CD8-positive, alpha-beta memory T cell (primary cell): Measurements from ENCODE around the gene MAOB. TPM values are rescaled to one million over a fixed set of nuclear protein-coding genes. Genes with fewer than 3 reads are reported as not detected.
"Not testable (repeated sequence)": the region's sequence is repeated elsewhere in the genome, so short reads cannot be mapped to it uniquely, and the experiment has no call there.

Source experiments
- CTCF ChIA-PET: fragments of 350-600 bp; sonication (Branson Sonifier 250); formaldehyde crosslinking; loops from one replicate; lab custom pipeline; 2021; ENCODE audit warnings: antibody characterized with exemption; lab: Charles Lee
- POLR2A ChIA-PET: fragments of 350-600 bp; sonication (Branson Sonifier 250); formaldehyde crosslinking; loops from one replicate; lab custom pipeline; 2021; ENCODE audit warnings: antibody characterized with exemption; lab: Charles Lee
- DNase-seq, 5 donors: peaks; one replicate each; pipeline versions ENCODE4 v3.0.0 to v3.0.0-alpha.2; 2020 to 2022; ENCODE audit warnings: mixed read lengths in 1 of 5
- H3K27ac ChIP-seq: one replicate; pipeline ENCODE4 v1.7.0; 2013; ENCODE audit warnings: low read depth, mild to moderate bottlenecking, low read length, moderate library complexity
- H3K27me3 ChIP-seq: 2 replicates; pipeline ENCODE4 v1.7.0; 2013; ENCODE audit warnings: low read length, mild to moderate bottlenecking; ENCODE audit not compliant: insufficient read depth, poor library complexity, severe bottlenecking
- H3K36me3 ChIP-seq: 2 replicates; pipeline ENCODE4 v1.7.0; 2013; ENCODE audit warnings: mild to moderate bottlenecking, low read length, moderate library complexity; ENCODE audit not compliant: insufficient read depth
- H3K4me1 ChIP-seq: 2 replicates; pipeline ENCODE4 v1.7.0; 2013; ENCODE audit warnings: mild to moderate bottlenecking, low read length, moderate library complexity; ENCODE audit not compliant: insufficient read depth
- H3K4me3 ChIP-seq: 2 replicates; pipeline ENCODE4 v1.7.0; 2013; ENCODE audit warnings: mild to moderate bottlenecking, low read length
- H3K9me3 ChIP-seq: 2 replicates; pipeline ENCODE4 v1.7.0; 2013; ENCODE audit warnings: mild to moderate bottlenecking, low read length
- H3K27ac Mint-ChIP-seq, 8 donors: one replicate each; pipeline ENCODE4 v1.8.0; 2020 to 2021; ENCODE audit warnings: mixed read lengths in 8 of 8, mild to moderate bottlenecking in 6 of 8, inconsistent platforms in 3 of 8, moderate library complexity in 3 of 8
- H3K27me3 Mint-ChIP-seq, 2 donors: one replicate each; pipeline ENCODE4 v1.8.0; 2020 to 2021; ENCODE audit warnings: mixed read lengths in 2 of 2, mild to moderate bottlenecking in 1 of 2, moderate library complexity in 1 of 2
- H3K36me3 Mint-ChIP-seq, 3 donors: one replicate each; pipeline ENCODE4 v1.8.0; 2020 to 2021; ENCODE audit warnings: mixed read lengths in 3 of 3, inconsistent platforms in 1 of 3, mild to moderate bottlenecking in 1 of 3
- H3K4me1 Mint-ChIP-seq, 3 donors: one replicate each; pipeline ENCODE4 v1.8.0; 2020 to 2021; ENCODE audit warnings: mixed read lengths in 3 of 3, inconsistent platforms in 1 of 3, mild to moderate bottlenecking in 1 of 3
- H3K4me3 Mint-ChIP-seq, 7 donors: one replicate each; pipeline ENCODE4 v1.8.0; 2020 to 2021; ENCODE audit warnings: mixed read lengths in 7 of 7, mild to moderate bottlenecking in 6 of 7, moderate library complexity in 4 of 7, inconsistent platforms in 2 of 7
- H3K9me3 Mint-ChIP-seq, 5 donors: one replicate each; pipeline ENCODE4 v1.8.0; 2020 to 2022; ENCODE audit warnings: mixed read lengths in 5 of 5, mild to moderate bottlenecking in 3 of 5, moderate library complexity in 2 of 5, inconsistent platforms in 1 of 5
- polyA plus RNA-seq: library from polyadenylated mRNA; unstranded; fragments of 300-500 nt; fragmentation: Illumina TruSeq; gene quantifications from one replicate; pipeline ENCODE4 v1.2.3, GENCODE V29; 2021
- total RNA-seq, 2 experiments: library from RNA; stranded (reverse); gene quantifications; one replicate each; pipeline ENCODE4 v1.2.3, GENCODE V29; 2021

The MAOB gene
- total and polyA plus RNA-seq, 3 experiments from 2014 or later, result 0.43 TPM; not detected in 2

- H3K27me3 Mint-ChIP-seq, result peaks cover 4 to 13% of the 10 kb centered on the region in 2 donors
- Histone ChIP-seq H3K4me1 (no peaks in the 10 kb centered on the region), H3K36me3 (no peaks in the 10 kb centered on the region), H3K27ac (no peak overlapping the region), H3K4me3 (no peak overlapping the region), H3K9me3 (no peaks in the 10 kb centered on the region), H3K27me3 (no peaks in the 10 kb centered on the region)
- H3K9me3 Mint-ChIP-seq, result no peaks in the 10 kb centered on the region
- no peak overlapping the region for H3K27ac Mint-ChIP-seq
- DNase-seq, result no peak
- no peaks in the 10 kb centered on the region for H3K36me3 Mint-ChIP-seq
- no peak overlapping the region for H3K4me3 Mint-ChIP-seq
- POLR2A ChIA-PET, result no interaction called here
- peaks cover 0 to 3% (median 0%) of the 10 kb centered on the region in 3 donors for H3K4me1 Mint-ChIP-seq
- CTCF ChIA-PET, result no interaction called here
Measured at GRCh38 chrX:43728966-43729365, 153.3 kb downstream of the MAOB start.

- no peak for DNase-seq
- POLR2A ChIA-PET, result no interaction called here
Measured at GRCh38 chrX:43728002-43728401, 154.2 kb downstream of the MAOB start.

GRCh38 chrX:43727254-43727653 is 155.0 kb downstream of the MAOB start:
- H3K4me1 ChIP-seq, H3K27me3 ChIP-seq, CTCF ChIA-PET, POLR2A ChIA-PET, H3K4me3 ChIP-seq, H3K27ac ChIP-seq, H3K36me3 Mint-ChIP-seq, DNase-seq, H3K27ac Mint-ChIP-seq, H3K4me3 Mint-ChIP-seq, H3K9me3 Mint-ChIP-seq, H3K36me3 ChIP-seq, H3K9me3 ChIP-seq, H3K4me1 Mint-ChIP-seq: not testable (repeated sequence)
- peaks cover 4 to 13% of the 10 kb centered on the region in 2 donors for H3K27me3 Mint-ChIP-seq

More at GRCh38 chrX:43728002-43728401, 154.2 kb downstream of the MAOB start:
- CTCF ChIA-PET, result no interaction called here
- Mint-ChIP-seq H3K36me3 (no peaks in the 10 kb centered on the region), H3K27me3 (peaks cover 4 to 13% of the 10 kb centered on the region in 2 donors), H3K9me3 (peaks cover 0 to 2% (median 0%) of the 10 kb centered on the region in 5 donors), H3K4me1 (peaks cover 0 to 3% (median 0%) of the 10 kb centered on the region in 3 donors), H3K4me3 (no peak overlapping the region), H3K27ac (no peak overlapping the region)
- no peaks in the 10 kb centered on the region for H3K36me3 ChIP-seq
- no peaks in the 10 kb centered on the region for H3K9me3 ChIP-seq
- no peaks in the 10 kb centered on the region for H3K4me1 ChIP-seq
- H3K27ac ChIP-seq, result no peak overlapping the region
- H3K27me3 ChIP-seq, result no peaks in the 10 kb centered on the region
- no peak overlapping the region for H3K4me3 ChIP-seq

DNA sequence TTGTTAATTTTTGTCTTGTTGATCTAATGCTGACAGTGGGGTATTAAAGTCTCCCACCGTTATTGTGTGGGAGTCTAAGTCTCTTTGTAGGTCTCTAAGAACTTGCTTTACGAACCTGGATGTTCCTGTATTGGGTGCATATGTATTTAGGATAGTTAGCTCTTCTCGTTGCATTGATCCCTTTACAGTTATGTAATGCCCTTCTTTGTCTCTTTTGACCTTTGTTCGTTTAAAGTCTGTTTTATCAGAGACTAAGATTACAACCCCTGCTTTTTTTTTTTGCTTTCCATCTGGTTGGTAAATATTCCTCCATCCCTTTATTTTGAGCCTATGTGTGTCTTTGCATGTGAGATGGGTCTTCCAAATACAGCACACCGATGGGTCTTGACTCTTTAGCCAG is 157.0 kb downstream of the MAOB start:
- H3K27me3 ChIP-seq, H3K36me3 ChIP-seq, H3K4me3 ChIP-seq, H3K4me3 Mint-ChIP-seq, H3K9me3 ChIP-seq, H3K4me1 ChIP-seq, POLR2A ChIA-PET, H3K36me3 Mint-ChIP-seq, H3K27ac Mint-ChIP-seq, H3K27ac ChIP-seq, H3K27me3 Mint-ChIP-seq, H3K4me1 Mint-ChIP-seq, CTCF ChIA-PET, H3K9me3 Mint-ChIP-seq, DNase-seq: not testable (repeated sequence)

GRCh38 chrX:43720961-43721360 is 161.3 kb downstream of the MAOB start:
- Mint-ChIP-seq H3K4me1 (no peaks in the 10 kb centered on the region), H3K9me3 (peaks cover 0 to 2% (median 0%) of the 10 kb centered on the region in 5 donors), H3K27me3 (peaks cover 0 to 4% of the 10 kb centered on the region in 2 donors), H3K36me3 (no peaks in the 10 kb centered on the region), H3K27ac (no peak overlapping the region), H3K4me3 (no peak overlapping the region)
- ChIA-PET POLR2A (no interaction called here), CTCF (no interaction called here)
- H3K4me1 ChIP-seq, result no peaks in the 10 kb centered on the region
- H3K27me3 ChIP-seq, result no peaks in the 10 kb centered on the region
- H3K36me3 ChIP-seq, result no peaks in the 10 kb centered on the region
- H3K4me3 ChIP-seq, result no peak overlapping the region
- H3K27ac ChIP-seq, result no peak overlapping the region
- DNase-seq, result no peak
- H3K9me3 ChIP-seq, result no peaks in the 10 kb centered on the region

DNA sequence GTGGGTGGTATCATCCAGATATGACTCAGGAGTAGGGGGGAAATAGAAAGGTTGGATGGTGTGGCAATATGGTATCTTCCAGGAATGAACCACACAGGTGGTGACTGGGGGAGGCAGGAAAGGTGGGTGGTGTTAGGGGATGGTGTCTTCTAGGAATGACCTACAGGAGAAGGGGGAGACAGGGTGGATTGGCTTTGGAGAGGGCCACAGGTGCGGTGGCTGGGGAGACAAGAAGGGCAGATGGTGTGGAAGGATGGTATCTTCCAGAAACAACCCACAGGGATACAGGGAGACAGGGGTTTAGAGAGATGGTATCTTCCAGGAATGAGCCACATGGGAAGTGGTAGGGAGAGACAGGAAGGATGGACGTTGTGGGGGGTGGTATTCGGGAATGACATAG is 162.2 kb downstream of the MAOB start:
- H3K27me3 ChIP-seq, result no peaks in the 10 kb centered on the region
- no peaks in the 10 kb centered on the region for H3K36me3 ChIP-seq
- no peak overlapping the region for H3K4me3 ChIP-seq
- H3K9me3 ChIP-seq, result no peaks in the 10 kb centered on the region
- ChIA-PET POLR2A (no interaction called here), CTCF (no interaction called here)
- Mint-ChIP-seq H3K27me3 (peaks cover 0 to 4% of the 10 kb centered on the region in 2 donors), H3K9me3 (peaks cover 0 to 2% (median 0%) of the 10 kb centered on the region in 5 donors), H3K27ac (no peak overlapping the region), H3K4me3 (no peak overlapping the region), H3K4me1 (no peaks in the 10 kb centered on the region), H3K36me3 (no peaks in the 10 kb centered on the region)
- no peak for DNase-seq
- H3K27ac ChIP-seq, result no peak overlapping the region
- H3K4me1 ChIP-seq, result no peaks in the 10 kb centered on the region

- H3K27ac ChIP-seq, result no peak overlapping the region
- no peak overlapping the region for H3K4me3 ChIP-seq
- DNase-seq, result no peak
- H3K27ac Mint-ChIP-seq, result no peak overlapping the region
- ChIA-PET POLR2A (no interaction called here), CTCF (no interaction called here)
- H3K4me1 Mint-ChIP-seq, result no peaks in the 10 kb centered on the region
- H3K27me3 ChIP-seq, result no peaks in the 10 kb centered on the region
- no peaks in the 10 kb centered on the region for H3K36me3 ChIP-seq
- H3K4me3 Mint-ChIP-seq, result no peak overlapping the region
- no peaks in the 10 kb centered on the region for H3K27me3 Mint-ChIP-seq
- no peaks in the 10 kb centered on the region for H3K4me1 ChIP-seq
- peaks cover 0 to 2% (median 0%) of the 10 kb centered on the region in 5 donors for H3K9me3 Mint-ChIP-seq
- no peaks in the 10 kb centered on the region for H3K36me3 Mint-ChIP-seq
- no peaks in the 10 kb centered on the region for H3K9me3 ChIP-seq
Measured at GRCh38 chrX:43718956-43719355, 163.3 kb downstream of the MAOB start.

- no peak for DNase-seq
- peaks cover 0 to 2% (median 0%) of the 10 kb centered on the region in 5 donors for H3K9me3 Mint-ChIP-seq
- H3K27ac ChIP-seq, result no peak overlapping the region
- no peaks in the 10 kb centered on the region for H3K36me3 Mint-ChIP-seq
- H3K4me3 Mint-ChIP-seq, result no peak overlapping the region
- H3K27me3 Mint-ChIP-seq, result no peaks in the 10 kb centered on the region
- H3K27me3 ChIP-seq, result no peaks in the 10 kb centered on the region
- H3K36me3 ChIP-seq, result no peaks in the 10 kb centered on the region
- no peaks in the 10 kb centered on the region for H3K4me1 Mint-ChIP-seq
- H3K4me1 ChIP-seq, result no peaks in the 10 kb centered on the region
- no peaks in the 10 kb centered on the region for H3K9me3 ChIP-seq
- ChIA-PET POLR2A (no interaction called here), CTCF (no interaction called here)
- no peak overlapping the region for H3K4me3 ChIP-seq
- H3K27ac Mint-ChIP-seq, result no peak overlapping the region
Measured at GRCh38 chrX:43718546-43718945, 163.7 kb downstream of the MAOB start.

DNA sequence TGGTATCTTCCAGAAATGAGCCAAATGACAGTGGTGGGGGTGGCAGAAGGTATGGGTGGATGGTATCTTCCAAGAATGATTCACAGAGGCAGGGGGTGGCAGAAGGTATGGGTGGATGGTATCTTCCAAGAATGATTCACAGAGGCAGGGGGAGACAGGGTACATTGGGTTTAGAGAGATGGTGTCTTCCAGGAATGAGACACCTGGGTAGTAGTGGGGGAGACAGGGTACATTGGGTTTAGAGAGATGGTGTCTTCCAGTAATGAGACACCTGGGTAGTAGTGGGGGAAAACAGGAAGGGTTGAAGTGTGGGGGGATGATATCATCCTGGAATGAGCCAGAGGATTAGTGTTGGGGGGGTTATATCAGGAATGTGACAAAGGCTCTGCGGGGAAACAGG is 164.2 kb downstream of the MAOB start:
- DNase-seq, result no peak
- Mint-ChIP-seq H3K36me3 (no peaks in the 10 kb centered on the region), H3K27me3 (no peaks in the 10 kb centered on the region), H3K9me3 (peaks cover 0 to 1% (median 0%) of the 10 kb centered on the region in 5 donors), H3K4me1 (no peaks in the 10 kb centered on the region), H3K4me3 (no peak overlapping the region), H3K27ac (no peak overlapping the region)
- H3K27ac ChIP-seq, result no peak overlapping the region
- H3K9me3 ChIP-seq, result no peaks in the 10 kb centered on the region
- H3K4me3 ChIP-seq, result no peak overlapping the region
- no peaks in the 10 kb centered on the region for H3K36me3 ChIP-seq
- ChIA-PET POLR2A (no interaction called here), CTCF (no interaction called here)
- H3K4me1 ChIP-seq, result no peaks in the 10 kb centered on the region
- H3K27me3 ChIP-seq, result no peaks in the 10 kb centered on the region
